GM12801 (cell line): ENCODE results near the gene CD6.

ENCODE experiments used
- TF ChIP-seq, protein P1 (sequence below): IDR thresholded peaks from one replicate; pipeline ENCODE4 v1.5.1; 2011; ENCODE audit warnings: control low read depth; ENCODE audit not compliant: insufficient read length; ENCODE audit errors: extremely low read depth

Gene CD6

DNA sequence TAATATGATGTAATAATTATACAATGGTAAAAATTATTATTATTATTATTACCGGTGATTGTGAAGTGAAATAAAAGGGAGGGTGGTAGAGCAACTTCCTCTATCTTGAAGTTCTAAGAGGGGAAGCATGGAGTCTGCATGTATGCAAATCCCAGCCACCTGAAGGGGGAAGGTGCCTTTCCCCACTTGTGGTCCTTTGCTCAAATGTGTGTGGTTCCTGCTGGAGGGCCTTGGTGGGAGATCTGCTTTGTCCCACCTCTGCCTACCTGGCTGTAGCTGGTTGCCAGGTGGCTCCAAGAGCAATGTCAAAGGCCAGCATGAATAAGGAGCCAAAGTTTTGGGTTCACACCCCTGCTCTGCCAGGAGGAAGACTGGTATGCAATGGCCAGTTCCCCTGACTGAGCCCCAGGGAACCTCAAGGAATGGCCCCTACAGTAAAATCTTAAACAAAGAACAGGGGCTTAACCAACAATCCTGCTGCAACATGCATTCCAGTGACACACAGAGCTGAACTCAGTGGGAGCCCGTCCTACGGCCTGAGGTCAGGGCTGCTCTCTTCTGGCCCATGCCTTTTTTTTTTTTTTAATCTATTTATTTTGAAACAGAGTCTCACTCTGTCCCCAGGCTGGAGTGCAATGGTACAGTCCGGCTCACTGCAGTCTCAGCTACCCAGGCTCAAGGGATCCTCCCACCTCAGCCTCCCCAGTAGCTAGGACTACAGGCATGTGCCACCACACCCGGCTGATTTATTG is 38.7 kb upstream of the CD6 start:
- TF ChIP-seq, protein P1, sequence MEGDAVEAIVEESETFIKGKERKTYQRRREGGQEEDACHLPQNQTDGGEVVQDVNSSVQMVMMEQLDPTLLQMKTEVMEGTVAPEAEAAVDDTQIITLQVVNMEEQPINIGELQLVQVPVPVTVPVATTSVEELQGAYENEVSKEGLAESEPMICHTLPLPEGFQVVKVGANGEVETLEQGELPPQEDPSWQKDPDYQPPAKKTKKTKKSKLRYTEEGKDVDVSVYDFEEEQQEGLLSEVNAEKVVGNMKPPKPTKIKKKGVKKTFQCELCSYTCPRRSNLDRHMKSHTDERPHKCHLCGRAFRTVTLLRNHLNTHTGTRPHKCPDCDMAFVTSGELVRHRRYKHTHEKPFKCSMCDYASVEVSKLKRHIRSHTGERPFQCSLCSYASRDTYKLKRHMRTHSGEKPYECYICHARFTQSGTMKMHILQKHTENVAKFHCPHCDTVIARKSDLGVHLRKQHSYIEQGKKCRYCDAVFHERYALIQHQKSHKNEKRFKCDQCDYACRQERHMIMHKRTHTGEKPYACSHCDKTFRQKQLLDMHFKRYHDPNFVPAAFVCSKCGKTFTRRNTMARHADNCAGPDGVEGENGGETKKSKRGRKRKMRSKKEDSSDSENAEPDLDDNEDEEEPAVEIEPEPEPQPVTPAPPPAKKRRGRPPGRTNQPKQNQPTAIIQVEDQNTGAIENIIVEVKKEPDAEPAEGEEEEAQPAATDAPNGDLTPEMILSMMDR, result no peak

DNA sequence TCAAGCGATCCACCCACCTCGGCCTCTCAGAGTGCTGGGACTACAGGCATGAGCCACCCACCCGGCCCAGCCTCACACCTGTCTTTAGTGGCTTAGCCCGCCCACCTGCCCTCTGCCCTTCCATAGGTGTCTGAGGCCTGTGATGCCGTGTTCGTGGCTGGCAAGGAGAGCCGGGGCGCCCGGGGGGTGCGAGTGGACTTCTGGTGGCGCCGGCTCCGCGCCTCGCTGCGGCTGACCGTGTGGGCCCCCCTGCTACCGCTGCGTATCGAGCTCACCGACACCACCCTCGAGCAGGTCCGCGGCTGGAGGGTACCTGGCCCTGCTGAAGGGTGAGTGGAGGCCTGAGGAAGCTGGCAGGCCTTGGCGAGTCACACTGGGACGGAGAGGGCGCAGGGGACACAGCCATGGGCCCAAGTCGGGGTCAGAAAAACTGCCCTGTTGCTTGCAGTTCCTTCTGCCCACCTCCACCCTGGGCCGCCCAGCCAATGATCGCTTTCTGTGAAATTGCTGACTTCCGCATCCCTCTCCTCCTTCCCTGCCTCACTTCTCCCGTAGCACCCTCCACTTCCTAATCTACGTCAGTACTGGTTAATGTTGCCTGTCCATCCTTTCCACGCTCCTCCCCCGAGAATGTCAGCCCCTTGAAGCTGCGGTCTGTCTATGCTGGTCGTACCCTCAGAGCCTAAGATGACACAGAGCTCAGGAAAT is 37.9 kb upstream of the CD6 start:
- TF ChIP-seq, protein P1, result no peak

DNA sequence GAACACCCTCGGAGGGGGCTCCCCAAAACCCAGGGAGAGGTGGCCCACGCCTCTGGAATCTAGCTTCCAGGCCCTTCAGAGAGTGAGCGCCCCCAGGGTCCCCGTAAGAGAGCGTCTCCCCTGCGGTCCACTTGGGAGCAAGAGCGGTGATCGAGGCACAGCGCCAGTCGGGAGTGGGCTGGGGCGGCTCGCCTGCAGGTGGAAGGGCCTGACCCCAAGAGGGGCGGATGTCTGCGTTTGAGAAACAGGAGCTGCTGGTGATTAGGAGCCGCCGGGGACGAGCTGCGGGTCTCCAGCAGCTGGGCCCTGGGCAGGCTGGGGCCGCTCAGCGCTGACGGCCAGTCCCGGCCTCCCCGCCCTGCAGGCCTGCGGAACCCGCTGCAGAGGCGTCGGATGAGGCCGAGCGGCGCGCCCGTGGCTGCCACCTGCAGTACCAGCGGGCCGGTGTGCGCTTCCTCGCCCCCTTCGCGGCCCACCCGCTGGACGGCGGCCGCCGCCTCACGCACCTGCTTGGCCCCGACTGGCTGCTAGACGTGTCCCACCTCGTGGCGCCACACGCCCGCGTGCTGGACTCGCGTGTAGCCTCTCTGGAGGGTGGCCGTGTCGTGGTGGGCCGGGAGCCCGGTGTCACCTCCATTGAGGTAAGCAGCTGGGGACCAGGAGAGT is 37.2 kb upstream of the CD6 start:
- TF ChIP-seq, protein P1, result no peak

DNA sequence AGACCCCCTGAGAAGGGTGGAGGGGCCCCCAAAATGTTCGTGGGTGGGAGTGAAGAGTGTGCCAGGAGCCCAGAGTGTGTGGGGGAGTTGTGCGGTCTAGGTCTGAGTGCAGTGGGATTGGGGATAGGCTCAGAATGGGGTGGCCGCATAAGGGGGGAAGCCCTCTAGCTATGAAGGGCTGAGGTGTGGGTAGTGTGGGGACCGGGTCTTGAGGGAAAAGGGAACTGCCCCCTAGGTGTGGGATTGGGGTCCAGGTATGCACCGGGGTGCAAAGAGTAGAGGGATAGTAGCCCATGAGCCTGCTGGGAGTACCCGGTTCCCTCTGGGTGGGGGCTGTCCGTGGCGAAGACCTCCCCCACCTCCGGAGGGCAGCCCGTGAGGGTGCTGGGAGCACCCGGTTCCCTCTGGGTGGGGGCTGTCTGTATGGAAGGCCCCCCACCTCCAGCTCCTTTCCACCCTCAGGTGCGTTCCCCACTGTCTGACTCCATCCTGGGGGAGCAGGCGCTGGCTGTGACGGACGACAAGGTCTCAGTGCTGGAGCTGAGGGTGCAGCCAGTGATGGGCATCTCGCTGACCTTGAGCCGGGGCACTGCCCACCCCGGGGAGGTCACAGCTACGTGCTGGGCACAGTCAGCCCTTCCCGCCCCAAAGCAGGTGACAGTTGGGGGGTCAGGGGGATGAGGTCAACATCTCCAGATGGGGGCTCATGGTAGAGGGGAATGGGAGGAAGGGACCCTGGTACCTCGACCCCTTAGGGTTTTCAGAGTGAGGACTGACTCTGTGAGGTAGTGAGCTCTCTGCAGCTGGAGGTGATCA is 36.5 kb upstream of the CD6 start:
- TF ChIP-seq, protein P1, result no peak

DNA sequence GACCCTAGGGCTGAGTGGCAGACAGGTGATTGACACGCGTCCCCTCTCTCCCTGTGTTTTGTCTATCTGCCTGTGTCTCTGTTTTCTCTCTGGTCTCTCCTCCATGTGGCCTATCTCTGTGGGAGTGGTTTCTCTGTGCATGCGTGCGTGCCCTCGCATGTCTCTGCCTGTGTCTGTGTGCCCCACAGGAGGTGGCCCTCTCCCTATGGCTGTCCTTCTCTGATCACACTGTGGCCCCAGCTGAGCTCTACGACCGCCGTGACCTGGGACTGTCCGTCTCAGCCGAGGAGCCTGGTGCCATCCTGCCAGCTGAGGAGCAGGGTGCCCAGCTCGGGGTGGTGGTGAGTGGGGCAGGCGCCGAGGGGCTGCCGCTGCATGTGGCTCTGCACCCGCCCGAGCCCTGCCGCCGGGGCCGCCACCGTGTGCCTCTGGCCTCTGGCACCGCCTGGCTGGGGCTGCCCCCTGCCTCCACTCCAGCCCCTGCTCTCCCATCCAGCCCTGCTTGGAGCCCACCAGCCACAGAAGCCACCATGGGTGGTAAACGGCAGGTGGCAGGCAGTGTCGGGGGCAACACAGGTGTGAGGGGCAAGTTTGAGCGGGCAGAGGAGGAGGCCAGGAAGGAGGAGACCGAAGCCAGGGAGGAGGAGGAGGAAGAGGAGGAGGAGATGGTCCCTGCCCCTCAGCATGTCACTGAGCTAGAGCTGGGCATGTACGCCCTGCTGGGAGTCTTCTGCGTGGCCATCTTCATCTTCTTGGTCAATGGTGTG is 35.6 kb upstream of the CD6 start:
- TF ChIP-seq, protein P1, result no peak

DNA sequence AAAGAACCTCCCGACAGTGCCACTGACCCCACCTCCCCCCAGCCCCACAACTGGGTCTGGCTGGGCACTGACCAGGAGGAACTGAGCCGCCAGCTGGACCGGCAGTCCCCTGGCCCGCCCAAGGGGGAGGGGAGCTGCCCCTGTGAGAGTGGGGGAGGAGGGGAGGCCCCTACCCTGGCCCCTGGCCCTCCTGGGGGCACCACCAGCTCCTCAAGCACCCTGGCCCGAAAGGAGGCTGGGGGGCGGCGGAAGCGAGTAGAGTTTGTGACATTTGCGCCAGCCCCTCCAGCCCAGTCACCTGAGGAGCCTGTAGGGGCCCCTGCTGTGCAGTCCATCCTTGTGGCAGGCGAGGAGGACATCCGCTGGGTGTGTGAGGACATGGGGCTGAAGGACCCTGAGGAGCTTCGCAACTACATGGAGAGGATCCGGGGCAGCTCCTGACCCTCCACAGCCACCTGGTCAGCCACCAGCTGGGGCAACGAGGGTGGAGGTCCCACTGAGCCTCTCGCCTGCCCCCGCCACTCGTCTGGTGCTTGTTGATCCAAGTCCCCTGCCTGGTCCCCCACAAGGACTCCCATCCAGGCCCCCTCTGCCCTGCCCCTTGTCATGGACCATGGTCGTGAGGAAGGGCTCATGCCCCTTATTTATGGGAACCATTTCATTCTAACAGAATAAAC is 34.9 kb upstream of the CD6 start:
- TF ChIP-seq, protein P1, result no peak
